Prostate gland (tissue), 2 donors: Measurements from ENCODE around the gene CES5A.

Experiments
- CTCF ChIP-seq, 4 experiments: fragments of 200-600 bp in 2 of 4; fragments of 450-650 bp in 2 of 4; sonication (generic) in 2 of 4; IDR thresholded peaks; 1 replicate in 3 of 4; 2 replicates in 1 of 4; pipeline ENCODE4 v1.5.1; 2016 to 2019; ENCODE audit warnings: antibody characterized with exemption in 4 of 4, mild to moderate bottlenecking in 2 of 4, moderate library complexity in 2 of 4
- POLR2A ChIP-seq: fragments of 450-650 bp; IDR thresholded peaks from one replicate; pipeline ENCODE4 v1.6.1; 2016; ENCODE audit warnings: antibody characterized with exemption, mild to moderate bottlenecking

- TF ChIP-seq CTCF (IDR thresholded peaks at IDR 0.05): no peak
- TF ChIP-seq POLR2A: no peak
Observed at GRCh38 chr16:55914383-55914782, 39.2 kb upstream of the CES5A start.
